Erythroblast (primary cell): ENCODE data around the gene REG3A.

ENCODE experiments used
- GATA1 ChIP-seq: IDR thresholded peaks from 2 replicates; pipeline ENCODE4 v1.6.1; 2011; ENCODE audit warnings: low read depth, mild to moderate bottlenecking, control low read depth, low read length, moderate library complexity
- POLR2A ChIP-seq: IDR thresholded peaks from 2 replicates; pipeline ENCODE4 v1.6.1; 2011; ENCODE audit warnings: mild to moderate bottlenecking, low read length

GRCh38 chr2:79191081-79191480, 31.5 kb upstream of the REG3A start:
- TF ChIP-seq POLR2A, result no peak
- TF ChIP-seq GATA1, result no peak
